ENCODE results near the gene BRIP1. TPM values are rescaled to one million over a fixed set of nuclear protein-coding genes. Genes with fewer than 3 reads are reported as not detected.
"Not testable (repeated sequence)": the region's sequence is repeated elsewhere in the genome, so short reads cannot be mapped to it uniquely, and the experiment has no call there.

Gene BRIP1
- total and polyA plus RNA-seq, 10 donors: 0.41 to 3.7 (median 1.5) TPM

GRCh38 chr17:61825448-61826137, 37.7 kb downstream of the BRIP1 start:
- Histone ChIP-seq H3K27me3 (replicated peaks in 1 of 7) (no peaks in the 10 kb centered on the region), H3K4me3 (no peak overlapping the region), H3K4me1 (no peaks in the 10 kb centered on the region), H3K36me3 (no peaks in the 10 kb centered on the region), H3K9me3 (peaks cover 0 to 14% (median 5%) of the 10 kb centered on the region in 8 donors), H3K27ac (no peak overlapping the region)
- DNase-seq: no peak
- TF ChIP-seq POLR2A (IDR thresholded peaks at IDR 0.05) (no peak), CTCF (IDR thresholded peaks at IDR 0.05 in 8 of 11, conservative IDR thresholded peaks at IDR 0.05 in 3 of 11) (no peak), POLR2AphosphoS5 (IDR thresholded peaks at IDR 0.05) (no peak)
- intact Hi-C loops (cut with DNase I; ENCODE audit: low total_unique reads): no loop called here
- 95 to 100% (median 99%) methylated on average over 2 of the region's 2 CpGs for WGBS, 5 donors

DNA sequence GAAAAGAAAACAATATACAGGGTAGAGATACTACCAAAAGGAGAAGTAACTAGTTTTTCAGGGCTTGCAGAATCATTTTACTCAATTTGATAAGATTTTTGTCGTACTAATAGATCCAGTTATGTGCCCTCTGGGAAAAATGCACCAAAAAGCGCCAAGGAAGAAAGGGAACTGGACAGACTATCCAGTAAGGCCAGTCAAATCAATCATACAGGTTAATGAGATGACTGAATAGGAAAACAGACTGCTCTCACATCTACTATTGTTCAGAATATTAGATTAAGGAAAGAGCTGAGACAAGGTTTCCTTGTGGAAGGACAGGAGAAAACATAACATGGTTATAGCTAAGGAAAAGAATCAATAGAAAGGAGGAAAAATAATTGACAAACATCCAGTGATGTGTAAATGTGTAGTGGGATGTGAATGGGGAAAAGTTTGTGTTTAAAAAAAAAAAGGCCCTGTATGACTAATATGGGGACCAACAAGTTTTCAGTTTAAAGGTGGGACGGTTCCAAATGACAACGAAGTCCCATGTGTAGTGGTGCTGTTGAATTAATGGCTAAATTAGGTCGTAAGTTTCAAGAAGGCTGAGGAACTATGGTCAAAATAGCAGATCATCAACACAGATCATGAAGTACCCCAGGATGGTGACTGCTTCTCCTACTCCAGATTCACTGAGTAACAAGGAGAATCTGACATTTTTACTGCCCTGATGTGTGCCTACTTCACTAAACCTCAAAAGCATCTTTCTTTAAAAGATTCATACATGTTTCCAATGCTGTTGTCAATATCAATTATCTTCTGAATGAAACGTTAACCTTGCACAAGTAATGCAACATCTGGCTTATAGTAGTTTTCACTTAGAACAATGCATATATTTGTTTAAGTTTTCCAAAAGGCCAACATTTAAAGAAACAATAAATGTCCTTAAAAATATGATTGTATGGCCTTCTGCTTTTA, 40.7 kb downstream of the BRIP1 start:
- Histone ChIP-seq H3K4me3 (no peak overlapping the region), H3K4me1 (no peaks in the 10 kb centered on the region), H3K27ac (no peak overlapping the region), H3K9me3 (peaks cover 0 to 14% (median 7%) of the 10 kb centered on the region in 8 donors), H3K27me3 (replicated peaks in 1 of 7) (no peaks in the 10 kb centered on the region), H3K36me3 (no peaks in the 10 kb centered on the region)
- no peak for TF ChIP-seq POLR2A (IDR thresholded peaks at IDR 0.05)
- no peak for TF ChIP-seq POLR2AphosphoS5 (IDR thresholded peaks at IDR 0.05)
- no peak for TF ChIP-seq CTCF (IDR thresholded peaks at IDR 0.05 in 8 of 11, conservative IDR thresholded peaks at IDR 0.05 in 3 of 11)
- intact Hi-C loops (cut with DNase I; ENCODE audit: low total_unique reads): no loop called here
- WGBS, 5 donors: 68 to 80% (median 73%) methylated on average over 6 of the region's 6 CpGs
- no peak for DNase-seq

- H3K4me1 ChIP-seq: peaks cover 0 to 6% (median 0%) of the 10 kb centered on the region in 6 donors
- TF ChIP-seq CTCF (IDR thresholded peaks at IDR 0.05 in 8 of 11, conservative IDR thresholded peaks at IDR 0.05 in 3 of 11) (no peak), POLR2AphosphoS5 (IDR thresholded peaks at IDR 0.05) (no peak), POLR2A (IDR thresholded peaks at IDR 0.05) (no peak)
- 69 to 99% (median 96%) methylated on average over 4 of the region's 4 CpGs for WGBS, 5 donors
- intact Hi-C loops (cut with DNase I; ENCODE audit: low total_unique reads): no loop called here
- no peak for DNase-seq
- H3K27me3 ChIP-seq (replicated peaks in 1 of 7): no peaks in the 10 kb centered on the region
- peaks cover 0 to 9% (median 7%) of the 10 kb centered on the region in 8 donors for H3K9me3 ChIP-seq
- no peaks in the 10 kb centered on the region for H3K36me3 ChIP-seq
- no peak overlapping the region for H3K27ac ChIP-seq
- no peak overlapping the region for H3K4me3 ChIP-seq
These were observed 41.7 kb downstream of the BRIP1 start for GRCh38 chr17:61821655-61822054.

DNA sequence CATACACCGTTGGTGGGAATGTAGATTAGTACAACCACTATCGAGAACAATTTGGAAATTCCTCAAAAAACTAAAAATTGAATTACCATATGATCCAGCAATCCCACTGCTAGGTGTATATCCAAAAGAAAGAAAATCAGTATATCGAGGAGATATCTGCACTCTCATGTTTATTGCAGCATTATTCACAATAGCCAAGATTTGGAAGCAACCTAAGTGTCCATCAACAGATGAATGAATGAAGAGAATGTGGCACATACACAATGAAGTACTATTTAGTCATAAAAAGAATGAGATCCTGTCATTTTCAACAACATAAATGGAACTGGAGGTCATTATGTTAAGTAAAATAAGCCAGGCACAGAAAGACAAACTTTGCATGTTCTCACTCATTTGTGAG, 44.1 kb downstream of the BRIP1 start:
- H3K9me3 ChIP-seq; H3K4me3 ChIP-seq; H3K27ac ChIP-seq; DNase-seq; intact Hi-C loops (cut with DNase I; ENCODE audit: low total_unique reads); H3K36me3 ChIP-seq; H3K27me3 ChIP-seq (replicated peaks in 1 of 7): not testable (repeated sequence)
- 95 to 99% (median 98%) methylated on average over 3 of the region's 3 CpGs for WGBS, 5 donors
- H3K4me1 ChIP-seq: peaks cover 0 to 17% (median 0%) of the 10 kb centered on the region in 6 donors
